ENCODE measurements around the gene TMED10. TPM values are rescaled to one million over a fixed set of nuclear protein-coding genes. Genes with fewer than 3 reads are reported as not detected.

Gene TMED10
- 100 to 1,000 TPM; 176 to 184 TPM for total RNA-seq

DNA sequence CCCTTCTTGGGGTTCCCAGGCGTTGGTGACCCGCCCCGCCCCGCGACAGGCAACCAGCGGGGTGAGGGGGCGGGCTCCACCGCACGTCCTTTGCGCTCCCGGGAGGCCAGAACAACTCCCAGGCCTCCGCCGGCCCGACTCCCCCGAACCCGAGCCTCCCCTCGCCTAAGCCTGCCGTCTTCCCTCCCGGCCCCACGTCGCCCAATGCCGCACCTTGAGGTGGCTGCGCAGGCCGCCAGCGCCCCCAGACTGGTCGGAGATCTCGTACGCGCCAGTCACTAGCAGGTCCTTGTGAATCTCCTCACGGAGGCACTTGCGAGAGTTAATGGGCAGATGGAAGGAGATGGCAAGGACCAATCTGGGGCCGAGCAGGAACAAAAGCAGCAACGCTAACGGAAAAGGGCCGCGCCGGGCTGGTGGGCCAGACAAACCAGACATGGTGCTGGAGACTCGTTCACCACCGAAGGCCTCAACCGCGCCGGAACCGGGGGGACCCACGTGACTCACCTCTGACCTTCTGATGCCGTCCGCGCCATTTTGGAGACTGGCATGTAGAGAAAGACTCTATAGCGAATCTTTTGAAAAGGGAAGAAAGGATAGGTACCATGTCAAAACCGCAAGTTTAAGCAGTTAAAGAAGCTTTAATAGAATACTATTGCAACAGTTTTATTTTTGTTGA lies at the start of gene TMED10:
TMED10 (minus strand) TSS at position 471 of the 679 bp plus-strand sequence; CDS start at position 438, 33 bp downstream.
- CTCF ChIA-PET: no interaction called here
- POLR2A ChIA-PET: interaction anchor here (0.7 to 1.1 kb wide), 2 partner anchors 49 to 80 kb away, joined by 3 to 4 read pairs; partner anchors contain the start of gene NEK9

GRCh38 chr14:75224561-75224960 lies 48.1 kb upstream of the TMED10 start:
- POLR2A ChIA-PET: no interaction called here
- CTCF ChIA-PET: interaction anchor here (0.6 kb wide), 1 partner anchor 87 kb away, joined by 4 read pairs; no protein-coding TSS in a partner anchor

GRCh38 chr14:75223664-75224154 lies 47.3 kb upstream of the TMED10 start:
- CTCF ChIA-PET: no interaction called here

GRCh38 chr14:75222208-75222701 lies 45.8 kb upstream of the TMED10 start:
- ChIA-PET POLR2A (no interaction called here), CTCF (no interaction called here)

More at GRCh38 chr14:75223664-75224154, 47.3 kb upstream of the TMED10 start:
- POLR2A ChIA-PET: interaction anchor here (0.6 kb wide), 1 partner anchor 131 kb away, joined by 3 read pairs; no protein-coding TSS in a partner anchor

DNA sequence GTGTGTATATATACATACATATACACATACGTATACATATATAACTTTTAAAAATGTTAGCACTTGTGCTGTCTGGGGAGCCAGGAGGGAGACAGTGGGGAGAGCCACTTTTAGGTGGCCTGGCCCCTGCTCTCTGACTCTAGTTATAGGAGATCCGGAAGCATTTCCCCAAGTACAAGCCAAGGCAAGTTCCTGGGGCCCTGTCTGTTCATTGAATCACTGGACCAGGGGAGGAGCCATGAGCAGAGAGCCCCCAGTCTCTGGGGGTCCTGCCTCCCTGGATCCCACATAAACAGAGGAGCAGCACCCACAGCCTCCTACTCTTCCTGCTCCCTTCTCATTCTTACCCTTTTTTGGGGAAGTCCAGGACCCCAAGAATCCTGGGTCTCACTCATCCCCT lies 45.4 kb upstream of the TMED10 start:
- ChIA-PET POLR2A (no interaction called here), CTCF (no interaction called here)

- CTCF ChIA-PET: no interaction called here
Measured at GRCh38 chr14:75220156-75220555, 43.7 kb upstream of the TMED10 start.

GRCh38 chr14:75217508-75218206 lies 41.2 kb upstream of the TMED10 start:
- POLR2A ChIA-PET: no interaction called here
- CTCF ChIA-PET: no interaction called here

More at GRCh38 chr14:75220156-75220555, 43.7 kb upstream of the TMED10 start:
- POLR2A ChIA-PET: no interaction called here

DNA sequence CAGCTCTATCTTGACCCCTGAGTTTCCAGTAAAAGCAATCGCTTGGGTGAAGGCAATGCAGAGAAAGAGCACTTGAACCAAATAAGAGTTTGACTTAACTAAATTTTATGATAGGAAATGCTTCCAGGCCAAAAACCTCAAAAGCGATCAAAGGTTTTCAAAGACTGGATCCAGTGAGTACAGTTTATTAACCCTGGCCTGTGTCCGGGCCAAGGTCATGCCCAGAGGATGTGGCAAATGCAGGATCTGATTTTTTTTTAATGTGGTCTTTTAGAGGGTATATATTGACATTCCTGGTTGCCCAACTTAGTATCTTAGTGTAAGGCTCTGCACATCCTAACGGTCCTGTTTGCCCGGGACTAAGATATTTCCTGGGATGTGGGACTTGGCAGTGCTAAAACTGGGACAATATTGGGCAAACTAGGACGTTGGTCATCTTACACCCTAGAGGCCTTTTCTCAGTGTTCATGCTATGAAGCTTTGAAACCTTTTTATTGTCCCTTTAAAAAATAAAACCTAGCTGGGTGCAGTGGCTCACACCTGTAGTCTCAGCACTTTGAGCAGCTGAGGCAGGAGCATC lies 40.1 kb upstream of the TMED10 start:
- CTCF ChIA-PET: interaction anchor here (0.6 to 0.8 kb wide), 2 partner anchors 24 to 698 kb away, joined by 3 to 4 read pairs; no protein-coding TSS in a partner anchor

DNA sequence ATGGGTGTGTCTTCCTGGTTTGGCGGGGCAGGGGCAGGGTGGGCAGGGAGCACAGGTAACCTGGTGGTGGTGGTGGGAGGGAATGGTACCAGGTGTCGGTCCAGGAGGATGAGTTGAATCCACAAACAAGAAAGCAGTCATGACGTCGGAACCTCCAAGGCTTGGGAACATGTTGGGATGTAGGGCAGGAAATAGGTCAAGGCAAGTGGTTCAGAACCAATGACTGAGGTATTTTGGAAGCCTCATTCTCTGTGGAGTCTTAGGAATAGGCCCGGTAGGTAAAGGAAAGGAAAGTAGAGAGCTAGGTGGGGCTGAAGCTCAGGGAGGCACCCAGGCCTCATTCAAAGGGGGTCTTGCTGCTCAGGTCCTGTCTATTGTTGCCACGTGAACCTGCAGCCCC lies 39.1 kb upstream of the TMED10 start:
- CTCF ChIA-PET: interaction anchor here (0.8 kb wide), 1 partner anchor 25 kb away, joined by 4 read pairs; no protein-coding TSS in a partner anchor

More for the DNA sequence above, 40.1 kb upstream of the TMED10 start:
- POLR2A ChIA-PET: no interaction called here

DNA sequence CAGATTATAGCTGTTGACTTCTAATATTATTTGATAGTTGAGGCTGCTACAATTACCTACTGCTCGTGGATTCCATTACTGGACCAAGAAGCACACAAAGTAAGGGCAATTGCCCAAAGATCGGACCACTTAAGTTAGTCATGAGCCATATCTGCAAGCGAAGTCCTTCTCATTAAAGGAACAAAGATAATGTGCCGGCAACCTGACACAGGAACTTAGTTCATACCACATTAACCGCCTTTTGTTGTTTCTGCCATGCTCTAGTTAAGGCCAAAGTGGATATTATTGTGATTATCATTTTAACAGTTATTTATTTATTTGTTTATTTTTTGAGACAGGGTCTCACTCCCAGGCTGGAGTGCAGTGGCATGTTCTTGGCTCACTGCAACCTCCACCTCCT lies 38.1 kb upstream of the TMED10 start:
- ChIA-PET CTCF (no interaction called here), POLR2A (no interaction called here)

More for the DNA sequence above, 39.1 kb upstream of the TMED10 start:
- POLR2A ChIA-PET: no interaction called here

- POLR2A ChIA-PET: no interaction called here
- CTCF ChIA-PET: no interaction called here
Measured at GRCh38 chr14:75213172-75213571, 36.8 kb upstream of the TMED10 start.

- ChIA-PET CTCF (no interaction called here), POLR2A (no interaction called here)
Measured at GRCh38 chr14:75208843-75209242, 32.4 kb upstream of the TMED10 start.

GRCh38 chr14:75206190-75206589 lies 29.8 kb upstream of the TMED10 start:
- ChIA-PET CTCF (interaction anchor here (1.3 kb wide), 1 partner anchor 371 kb away, joined by 3 read pairs; no protein-coding TSS in a partner anchor), POLR2A (no interaction called here)

GRCh38 chr14:75205591-75205990 lies 29.2 kb upstream of the TMED10 start:
- ChIA-PET CTCF (interaction anchor here (1.3 kb wide), 1 partner anchor 372 kb away, joined by 3 read pairs; no protein-coding TSS in a partner anchor), POLR2A (no interaction called here)

- CTCF ChIA-PET: interaction anchor here (0.6 kb wide), 1 partner anchor 219 kb away, joined by 4 read pairs; no protein-coding TSS in a partner anchor
- POLR2A ChIA-PET: no interaction called here
Measured at GRCh38 chr14:75204116-75204515, 27.7 kb upstream of the TMED10 start.

GRCh38 chr14:75202657-75203056 lies 26.2 kb upstream of the TMED10 start:
- ChIA-PET POLR2A (no interaction called here), CTCF (no interaction called here)

DNA sequence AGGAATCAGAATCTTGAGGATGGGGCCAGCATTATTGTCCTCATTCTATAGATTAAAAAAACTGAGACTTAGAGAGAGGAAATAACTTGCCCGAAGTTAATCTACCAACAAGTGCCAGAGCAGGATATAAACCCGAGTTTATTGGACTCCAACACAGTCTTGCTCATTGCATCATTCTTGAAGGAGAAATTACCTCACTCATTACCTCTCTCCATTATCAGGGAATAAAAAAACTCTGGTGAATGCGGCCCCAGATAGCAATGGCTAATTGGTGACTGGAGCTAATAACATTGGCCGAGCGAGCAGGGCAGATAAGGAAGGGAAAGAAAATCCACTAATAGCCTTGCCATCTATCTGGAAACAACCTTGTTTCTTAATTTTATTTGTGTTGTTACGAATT lies 24.7 kb upstream of the TMED10 start:
- ChIA-PET CTCF (no interaction called here), POLR2A (no interaction called here)

DNA sequence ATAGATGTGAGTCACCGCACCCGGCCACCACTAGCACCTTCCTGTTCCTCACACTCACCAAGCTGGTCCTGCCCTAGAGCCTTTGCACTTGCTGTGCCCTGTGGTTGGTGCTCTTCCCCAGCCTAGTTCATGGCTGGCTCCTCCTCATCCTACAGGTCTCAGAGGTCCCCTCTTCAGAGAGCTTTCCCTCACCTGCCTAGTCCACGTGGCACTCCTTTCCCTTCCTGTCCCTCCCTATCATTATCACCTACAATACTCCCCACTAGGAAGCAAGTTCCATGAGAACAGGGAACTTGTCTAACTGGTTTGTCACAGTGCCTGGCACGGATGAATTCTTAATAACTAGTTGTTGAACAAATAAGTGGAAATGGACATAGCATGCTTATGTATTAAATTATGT lies 24.0 kb upstream of the TMED10 start:
- ChIA-PET CTCF (no interaction called here), POLR2A (no interaction called here)

DNA sequence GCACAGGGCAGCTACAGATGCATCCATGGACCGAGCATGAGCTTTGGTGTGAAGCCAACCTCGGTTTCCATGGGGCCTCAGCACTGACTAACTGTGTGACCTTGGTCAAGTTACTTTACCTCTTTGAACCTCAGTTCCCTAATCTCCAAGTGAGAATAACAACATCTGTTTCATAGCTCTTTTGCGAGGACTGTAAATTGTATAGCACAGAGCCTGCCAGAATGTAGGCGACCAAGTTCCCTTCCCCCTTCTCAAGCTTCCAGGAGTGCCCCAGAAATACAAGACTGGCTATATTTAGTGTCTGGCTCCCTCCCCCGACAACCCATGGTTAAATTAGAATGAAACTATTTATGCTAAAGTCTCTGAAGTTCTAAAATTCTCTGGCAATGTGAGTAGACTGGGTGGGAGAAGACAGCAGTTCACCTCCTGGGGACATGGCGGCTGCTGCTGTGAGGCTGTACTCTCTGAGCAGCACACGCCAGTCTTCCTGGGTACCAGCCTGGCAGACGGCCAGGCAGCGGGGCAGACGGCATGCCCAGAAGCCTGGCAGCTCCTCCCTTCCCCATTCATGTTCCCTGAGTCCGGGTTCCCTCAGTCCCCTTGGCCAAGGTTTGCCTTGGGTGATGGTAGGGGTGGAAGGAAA lies 22.0 kb upstream of the TMED10 start:
- ChIA-PET CTCF (interaction anchor here (0.8 kb wide), 1 partner anchor 18 kb away, joined by 3 read pairs; no protein-coding TSS in a partner anchor), POLR2A (no interaction called here)

DNA sequence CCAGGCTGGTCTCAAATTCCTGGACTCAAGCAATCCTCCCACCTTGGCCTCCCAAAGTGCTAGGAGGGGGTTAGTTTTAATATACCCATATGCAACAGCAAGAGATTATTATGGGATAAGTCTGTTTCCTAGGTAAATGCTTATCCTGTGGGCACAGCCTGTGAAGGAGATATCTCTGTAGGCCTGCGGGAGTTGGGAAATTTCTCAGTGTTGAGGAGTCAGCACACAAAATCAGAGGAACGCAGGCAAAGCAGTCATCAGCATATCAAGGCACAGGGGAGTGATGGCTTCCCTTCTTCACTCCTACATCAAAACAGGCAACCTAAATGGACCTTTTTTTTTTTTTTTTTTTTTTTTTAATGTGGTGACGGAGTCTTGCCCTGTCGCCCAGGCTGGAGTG lies 20.9 kb upstream of the TMED10 start:
- ChIA-PET CTCF (no interaction called here), POLR2A (no interaction called here)
